GM12872 (cell line): Measurements from ENCODE around the gene NCOA3.

ENCODE experiments used
- TF ChIP-seq, protein P1 (sequence below): IDR thresholded peaks from 3 replicates; pipeline ENCODE4 v1.5.1; 2011; ENCODE audit warnings: low read depth, mild to moderate bottlenecking, low read length, moderate library complexity; ENCODE audit not compliant: insufficient read depth

The NCOA3 gene

DNA sequence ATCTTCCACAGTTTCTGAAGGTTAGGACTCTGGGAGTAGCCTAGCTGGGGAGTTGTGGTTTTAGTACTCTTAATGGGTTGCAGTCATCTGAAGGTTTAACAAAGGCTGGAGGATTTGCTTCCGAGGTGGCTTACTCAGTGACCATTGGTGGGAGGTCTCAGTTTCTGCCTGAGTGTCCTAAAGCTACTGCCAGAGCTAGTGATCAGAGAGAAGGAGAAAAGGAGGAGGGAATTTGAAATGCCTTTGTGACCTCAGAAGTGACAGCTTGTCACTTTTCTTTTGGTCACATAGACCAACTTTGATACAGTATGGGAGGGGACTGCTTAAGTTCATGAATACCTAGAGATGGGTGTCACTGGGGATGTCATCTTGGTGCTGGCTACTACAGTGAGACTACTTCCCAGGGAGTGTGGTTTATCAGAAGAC, 41.3 kb downstream of the NCOA3 start:
- TF ChIP-seq, protein P1, sequence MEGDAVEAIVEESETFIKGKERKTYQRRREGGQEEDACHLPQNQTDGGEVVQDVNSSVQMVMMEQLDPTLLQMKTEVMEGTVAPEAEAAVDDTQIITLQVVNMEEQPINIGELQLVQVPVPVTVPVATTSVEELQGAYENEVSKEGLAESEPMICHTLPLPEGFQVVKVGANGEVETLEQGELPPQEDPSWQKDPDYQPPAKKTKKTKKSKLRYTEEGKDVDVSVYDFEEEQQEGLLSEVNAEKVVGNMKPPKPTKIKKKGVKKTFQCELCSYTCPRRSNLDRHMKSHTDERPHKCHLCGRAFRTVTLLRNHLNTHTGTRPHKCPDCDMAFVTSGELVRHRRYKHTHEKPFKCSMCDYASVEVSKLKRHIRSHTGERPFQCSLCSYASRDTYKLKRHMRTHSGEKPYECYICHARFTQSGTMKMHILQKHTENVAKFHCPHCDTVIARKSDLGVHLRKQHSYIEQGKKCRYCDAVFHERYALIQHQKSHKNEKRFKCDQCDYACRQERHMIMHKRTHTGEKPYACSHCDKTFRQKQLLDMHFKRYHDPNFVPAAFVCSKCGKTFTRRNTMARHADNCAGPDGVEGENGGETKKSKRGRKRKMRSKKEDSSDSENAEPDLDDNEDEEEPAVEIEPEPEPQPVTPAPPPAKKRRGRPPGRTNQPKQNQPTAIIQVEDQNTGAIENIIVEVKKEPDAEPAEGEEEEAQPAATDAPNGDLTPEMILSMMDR = no peak

- TF ChIP-seq, protein P1 = no peak
Observed at GRCh38 chr20:47544240-47544639, 42.6 kb downstream of the NCOA3 start.

- TF ChIP-seq, protein P1 = no peak
Observed at GRCh38 chr20:47544852-47545251, 43.2 kb downstream of the NCOA3 start.

DNA sequence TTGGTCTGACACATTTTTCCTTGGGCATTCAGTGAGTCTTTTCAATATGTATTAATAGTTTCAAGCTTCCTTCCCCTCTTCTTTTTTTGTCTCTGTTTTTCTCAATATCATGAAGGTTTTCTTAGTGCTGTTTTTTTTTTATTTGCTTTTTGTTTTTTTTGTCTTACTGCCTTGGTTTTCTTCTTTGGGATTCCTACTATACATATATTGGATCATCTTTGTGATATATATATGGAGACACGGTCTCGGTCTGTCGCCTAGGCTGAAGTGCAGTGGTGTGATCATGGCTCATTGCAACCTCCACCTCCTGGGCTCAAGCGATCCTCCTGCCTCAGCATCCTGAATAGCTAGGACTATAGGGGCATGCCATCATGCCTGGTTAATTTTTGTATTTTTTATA, 43.8 kb downstream of the NCOA3 start:
- TF ChIP-seq, protein P1 = no peak

- TF ChIP-seq, protein P1 = no peak
Observed at GRCh38 chr20:47546184-47547033, 44.7 kb downstream of the NCOA3 start.

DNA sequence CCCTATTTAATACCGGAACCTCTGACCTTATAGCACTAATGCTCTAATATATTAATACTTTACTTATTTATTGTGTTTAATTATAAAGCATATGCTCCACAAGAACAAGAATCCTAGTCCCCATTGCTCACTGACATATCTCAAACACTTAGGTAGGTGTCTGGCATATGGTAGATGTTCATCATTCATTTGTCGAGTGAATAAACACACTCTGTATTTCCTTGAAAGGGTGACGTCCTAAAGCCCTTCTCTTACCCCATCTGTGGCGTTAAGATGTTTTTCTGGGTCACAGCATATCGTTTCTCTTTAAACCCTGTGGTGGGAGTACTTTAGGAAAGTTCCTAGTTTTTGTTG, 45.3 kb downstream of the NCOA3 start:
- TF ChIP-seq, protein P1 = no peak

DNA sequence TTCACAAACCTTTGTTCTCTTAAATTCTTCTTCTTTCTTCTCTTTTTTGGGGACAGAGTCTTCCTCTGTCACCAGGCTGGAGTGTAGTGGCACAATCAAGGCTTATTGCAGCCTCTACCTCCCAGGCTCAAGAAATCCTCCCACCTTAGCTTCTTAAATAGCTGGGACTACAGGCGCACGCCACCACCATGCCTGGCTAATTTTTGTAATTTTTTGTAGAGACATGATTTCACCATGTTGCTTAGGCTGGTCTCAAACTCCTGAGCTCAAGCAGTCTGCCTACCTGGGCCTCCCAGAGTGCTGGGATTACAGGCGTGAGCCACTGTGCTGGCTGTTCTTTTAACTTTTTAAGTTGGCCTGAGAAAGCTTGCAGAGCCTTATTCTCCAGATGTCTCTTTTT, 48.0 kb downstream of the NCOA3 start:
- TF ChIP-seq, protein P1 = no peak
